MM.1S (cell line): ENCODE data around the gene GZMH.
A peak's percentile ranks its signal among the peaks of the same experiment; 100 is the strongest.

Source experiments
- DNase-seq: peaks from one replicate; pipeline ENCODE4 v3.0.0-alpha.2; 2015
- H2AFZ ChIP-seq: fragments of 300-600 bp; sonication (generic); 2 replicates; pipeline ENCODE4 v1.6.0; 2016; ENCODE audit warnings: antibody characterized with exemption, low read length
- H3F3A ChIP-seq: fragments of 300-600 bp; sonication (generic); 2 replicates; pipeline ENCODE4 v1.6.1; 2016; ENCODE audit warnings: mild to moderate bottlenecking, antibody characterized with exemption, low read length, moderate library complexity, mixed read lengths; ENCODE audit not compliant: insufficient read depth
- H3K27ac ChIP-seq: fragments of 300-600 bp; sonication (generic); 2 replicates; pipeline ENCODE4 v1.5.1; 2016; ENCODE audit warnings: mild to moderate bottlenecking, low read length
- H3K27me3 ChIP-seq: fragments of 300-600 bp; sonication (generic); replicated peaks from 2 replicates; pipeline ENCODE4 v1.6.0; 2016; ENCODE audit warnings: low read length; ENCODE audit not compliant: insufficient read depth
- H3K36me3 ChIP-seq: fragments of 300-600 bp; sonication (generic); replicated peaks from 2 replicates; pipeline ENCODE4 v1.6.1; 2016; ENCODE audit warnings: mild to moderate bottlenecking, low read length, mixed read lengths; ENCODE audit not compliant: insufficient read depth
- H3K4me1 ChIP-seq: fragments of 300-600 bp; sonication (generic); 2 replicates; pipeline ENCODE4 v1.6.1; 2016; ENCODE audit warnings: low read length, mixed read lengths
- H3K4me2 ChIP-seq: fragments of 300-600 bp; sonication (generic); 2 replicates; pipeline ENCODE4 v1.6.0; 2016; ENCODE audit warnings: low read depth, low read length
- H3K4me3 ChIP-seq: fragments of 300-600 bp; sonication (generic); 2 replicates; pipeline ENCODE4 v1.5.1; 2016; ENCODE audit warnings: low read length, mixed read lengths
- H3K79me2 ChIP-seq: fragments of 300-600 bp; sonication (generic); 2 replicates; pipeline ENCODE4 v1.6.1; 2016; ENCODE audit warnings: mixed run types, low read length, mixed read lengths
- H3K9ac ChIP-seq: fragments of 300-600 bp; sonication (generic); 2 replicates; pipeline ENCODE4 v1.6.1; 2016; ENCODE audit warnings: low read length, mixed read lengths
- H3K9me2 ChIP-seq: fragments of 300-600 bp; sonication (generic); replicated peaks from 2 replicates; pipeline ENCODE4 v1.6.1; 2016; ENCODE audit warnings: mild to moderate bottlenecking, low read length, mixed read lengths; ENCODE audit not compliant: insufficient read depth
- H3K9me3 ChIP-seq: fragments of 300-600 bp; sonication (generic); replicated peaks from 2 replicates; pipeline ENCODE4 v1.6.1; 2016; ENCODE audit warnings: mild to moderate bottlenecking, low read length, mixed read lengths; ENCODE audit not compliant: insufficient read depth
- H4K20me1 ChIP-seq: fragments of 300-600 bp; sonication (generic); 2 replicates; pipeline ENCODE4 v1.6.1; 2016; ENCODE audit warnings: mild to moderate bottlenecking, low read length, moderate library complexity, mixed read lengths; ENCODE audit not compliant: insufficient read depth
- EZH2 ChIP-seq: fragments of 300-600 bp; sonication (generic); optimal IDR thresholded peaks from 2 replicates; pipeline ENCODE3; 2017; ENCODE audit warnings: low read depth, mild to moderate bottlenecking, antibody characterized with exemption, low read length, mixed read lengths
- EZH2phosphoT487 ChIP-seq: fragments of 300-600 bp; sonication (generic); IDR thresholded peaks from 2 replicates; pipeline ENCODE4 v1.6.1; 2018; ENCODE audit warnings: antibody characterized with exemption, low read length
- TF ChIP-seq, protein P1 (sequence below): fragments of 300-600 bp; sonication (generic); IDR thresholded peaks from 2 replicates; pipeline ENCODE4 v1.5.1; 2016; ENCODE audit warnings: antibody characterized with exemption, low read length, mixed read lengths

GZMH gene

DNA sequence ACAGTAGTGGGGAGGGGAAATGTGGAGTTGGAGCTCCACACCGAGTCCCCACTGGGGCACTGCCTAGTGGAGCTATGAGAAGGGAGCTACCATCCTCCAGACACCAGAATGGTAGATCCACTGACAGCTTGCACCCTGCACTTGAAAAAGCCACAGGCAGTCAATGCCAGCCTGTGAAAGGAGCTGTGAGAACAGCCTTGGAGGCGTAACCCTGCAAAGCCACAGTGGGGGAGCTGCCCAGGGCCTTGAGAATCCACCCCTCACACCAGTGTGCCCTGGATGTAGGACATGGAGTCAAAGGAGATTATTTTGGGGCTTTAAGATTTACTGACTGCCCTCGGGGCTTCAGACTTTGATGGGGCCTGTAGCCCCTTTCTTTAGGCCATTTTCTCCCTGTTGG lies 46.0 kb downstream of the GZMH start:
- Histone ChIP-seq H3K36me3 (no peaks in the 10 kb centered on the region), H3K4me3 (no peak overlapping the region), H3K27me3 (no peaks in the 10 kb centered on the region), H3K4me1 (no peaks in the 10 kb centered on the region), H3K9ac (no peak overlapping the region), H3K27ac (no peak overlapping the region), H3K9me2 (no peaks in the 10 kb centered on the region), H3K79me2 (no peaks in the 10 kb centered on the region), H4K20me1 (no peaks in the 10 kb centered on the region), H2AFZ (no peak overlapping the region), H3K4me2 (no peak overlapping the region), H3K9me3 (no peaks in the 10 kb centered on the region), H3F3A (no peaks in the 10 kb centered on the region)
- no peak for DNase-seq
- TF ChIP-seq, protein P1, sequence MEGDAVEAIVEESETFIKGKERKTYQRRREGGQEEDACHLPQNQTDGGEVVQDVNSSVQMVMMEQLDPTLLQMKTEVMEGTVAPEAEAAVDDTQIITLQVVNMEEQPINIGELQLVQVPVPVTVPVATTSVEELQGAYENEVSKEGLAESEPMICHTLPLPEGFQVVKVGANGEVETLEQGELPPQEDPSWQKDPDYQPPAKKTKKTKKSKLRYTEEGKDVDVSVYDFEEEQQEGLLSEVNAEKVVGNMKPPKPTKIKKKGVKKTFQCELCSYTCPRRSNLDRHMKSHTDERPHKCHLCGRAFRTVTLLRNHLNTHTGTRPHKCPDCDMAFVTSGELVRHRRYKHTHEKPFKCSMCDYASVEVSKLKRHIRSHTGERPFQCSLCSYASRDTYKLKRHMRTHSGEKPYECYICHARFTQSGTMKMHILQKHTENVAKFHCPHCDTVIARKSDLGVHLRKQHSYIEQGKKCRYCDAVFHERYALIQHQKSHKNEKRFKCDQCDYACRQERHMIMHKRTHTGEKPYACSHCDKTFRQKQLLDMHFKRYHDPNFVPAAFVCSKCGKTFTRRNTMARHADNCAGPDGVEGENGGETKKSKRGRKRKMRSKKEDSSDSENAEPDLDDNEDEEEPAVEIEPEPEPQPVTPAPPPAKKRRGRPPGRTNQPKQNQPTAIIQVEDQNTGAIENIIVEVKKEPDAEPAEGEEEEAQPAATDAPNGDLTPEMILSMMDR: no peak
- no peak for TF ChIP-seq EZH2phosphoT487
- no peak for TF ChIP-seq EZH2

DNA sequence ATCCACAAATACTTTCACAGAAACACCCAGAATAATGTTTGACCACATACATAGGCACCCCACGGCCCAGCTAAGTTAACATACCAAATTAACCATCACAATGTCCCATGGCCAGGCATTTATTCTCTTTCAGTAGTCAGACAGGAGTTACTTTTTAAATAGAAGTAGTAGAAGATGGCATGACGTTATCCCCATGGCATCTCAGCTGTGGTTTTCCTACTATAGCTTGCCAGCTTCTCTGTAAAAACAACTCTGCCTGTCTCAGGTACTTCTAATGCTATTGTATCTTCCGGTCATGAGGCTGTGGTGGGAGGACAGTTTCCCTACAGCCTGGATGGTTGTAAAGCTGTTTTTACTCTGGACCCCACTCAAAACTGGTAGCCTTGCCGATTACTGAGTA lies 52.7 kb downstream of the GZMH start:
- peak overlapping the region; percentile 57; the same call in 1 of the 2 replicates for H3K4me2 ChIP-seq
- peak overlapping the region; percentile 60; the same call in 1 of the 2 replicates for H3K27ac ChIP-seq
- H3K9me3 ChIP-seq: no peaks in the 10 kb centered on the region
- DNase-seq: peak; percentile 72
- no peaks in the 10 kb centered on the region for H3K79me2 ChIP-seq
- 0 out of 2 replicates have a peak, but pooled peaks cover 6% of the 10 kb centered on the region for H3F3A ChIP-seq
- no peaks in the 10 kb centered on the region for H3K27me3 ChIP-seq
- H2AFZ ChIP-seq: peak overlapping the region; percentile 31; the same call in 1 of the 2 replicates
- TF ChIP-seq, protein P1: no peak
- TF ChIP-seq EZH2phosphoT487: no peak
- TF ChIP-seq EZH2: no peak
- H3K9ac ChIP-seq: no peak overlapping the region
- no peak overlapping the region for H3K4me3 ChIP-seq
- H3K9me2 ChIP-seq: no peaks in the 10 kb centered on the region
- no peaks in the 10 kb centered on the region for H4K20me1 ChIP-seq
- no peaks in the 10 kb centered on the region for H3K36me3 ChIP-seq
- peaks cover 16% of the 10 kb centered on the region for H3K4me1 ChIP-seq
